Fibroblast of skin of scalp (primary cell): ENCODE data around the gene HNRNPUL1.

Experiments
- DNase-seq: peaks from one replicate; pipeline ENCODE4 v3.0.0-alpha.2; 2013

The HNRNPUL1 gene

GRCh38 chr19:41309180-41310032, 45.2 kb downstream of the HNRNPUL1 start:
- DNase-seq: no peak

- DNase-seq: peak; percentile 87
Observed at GRCh38 chr19:41310033-41310831, 46.1 kb downstream of the HNRNPUL1 start, which contains the start of gene CCDC97. CCDC97 (plus strand) TSS chr19:41310172; CDS start chr19:41310311, 139 bp downstream.

- no peak for DNase-seq
Observed at GRCh38 chr19:41311072-41311471, 46.9 kb downstream of the HNRNPUL1 start.

- DNase-seq: no peak
Observed at GRCh38 chr19:41311613-41312012, 47.4 kb downstream of the HNRNPUL1 start.

GRCh38 chr19:41316306-41316920, 52.2 kb downstream of the HNRNPUL1 start:
- no peak for DNase-seq

GRCh38 chr19:41318696-41319499, 54.7 kb downstream of the HNRNPUL1 start:
- DNase-seq: no peak

- DNase-seq: no peak
Observed at GRCh38 chr19:41319500-41320184, 55.5 kb downstream of the HNRNPUL1 start.

- no peak for DNase-seq
Observed at GRCh38 chr19:41320185-41320518, 56.0 kb downstream of the HNRNPUL1 start.

GRCh38 chr19:41320568-41320967, 56.4 kb downstream of the HNRNPUL1 start:
- no peak for DNase-seq

- DNase-seq: no peak
Observed at GRCh38 chr19:41321204-41321599, 57.0 kb downstream of the HNRNPUL1 start.

GRCh38 chr19:41321600-41322270, 57.6 kb downstream of the HNRNPUL1 start:
- peak; percentile 72 for DNase-seq

GRCh38 chr19:41322451-41322850, 58.3 kb downstream of the HNRNPUL1 start:
- DNase-seq: no peak

GRCh38 chr19:41323023-41323422, 58.9 kb downstream of the HNRNPUL1 start:
- DNase-seq: no peak

- peak; percentile 99 for DNase-seq
Observed at GRCh38 chr19:41323430-41324125, 59.4 kb downstream of the HNRNPUL1 start.

- DNase-seq: no peak
Observed at GRCh38 chr19:41324231-41324702, 60.1 kb downstream of the HNRNPUL1 start.

GRCh38 chr19:41324921-41325639, 60.9 kb downstream of the HNRNPUL1 start:
- DNase-seq: peak; percentile 87

GRCh38 chr19:41325640-41325946, 61.4 kb downstream of the HNRNPUL1 start:
- DNase-seq: no peak

- DNase-seq: peak; percentile 90
Observed at GRCh38 chr19:41325947-41326706, 62.0 kb downstream of the HNRNPUL1 start.

GRCh38 chr19:41327076-41327575, 63.0 kb downstream of the HNRNPUL1 start:
- no peak for DNase-seq
